ENCODE results near the gene LDLRAD3.

Gene LDLRAD3

GRCh38 chr11:35932681-35933319 lies 11.1 kb upstream of the LDLRAD3 start:
- H3K27ac ChIP-seq (ENCODE audit: low read length): no peak overlapping the region
- H3K27me3 ChIP-seq (ENCODE audit: insufficient read depth, low read length, poor library complexity): peaks cover 12% of the 10 kb centered on the region
- H3K79me2 ChIP-seq (ENCODE audit: insufficient read depth, low read length): no peaks in the 10 kb centered on the region
- no peak overlapping the region for H2AFZ ChIP-seq (ENCODE audit: low read depth, low read length)
- no peak for DNase-seq
- H3K4me1 ChIP-seq (ENCODE audit: insufficient read depth, low read length): no peaks in the 10 kb centered on the region
- H4K20me1 ChIP-seq (ENCODE audit: insufficient read depth, low read length): no peaks in the 10 kb centered on the region
- H3K9me3 ChIP-seq (ENCODE audit: insufficient read depth, low read length, severe bottlenecking): no peaks in the 10 kb centered on the region
- H3K9ac ChIP-seq (ENCODE audit: low read depth, low read length): no peak overlapping the region
- no peak for TF ChIP-seq CTCF (IDR thresholded peaks at IDR 0.05; ENCODE audit: borderline replicate concordance, extremely low read depth, low read length, poor library complexity, severe bottlenecking)
- TF ChIP-seq EZH2 (IDR thresholded peaks at IDR 0.05; ENCODE audit: borderline replicate concordance, low read depth, low read length, severe bottlenecking): no peak
- no peaks in the 10 kb centered on the region for H3K36me3 ChIP-seq (ENCODE audit: insufficient read depth, low read length)
- H3K4me2 ChIP-seq (ENCODE audit: insufficient read depth, low read length): no peak overlapping the region
- no peak overlapping the region for H3K4me3 ChIP-seq (ENCODE audit: low read depth in 1 of 2, low read length in 2 of 2)
- ATAC-seq (ENCODE audit: insufficient read depth, low read depth): no peak

DNA sequence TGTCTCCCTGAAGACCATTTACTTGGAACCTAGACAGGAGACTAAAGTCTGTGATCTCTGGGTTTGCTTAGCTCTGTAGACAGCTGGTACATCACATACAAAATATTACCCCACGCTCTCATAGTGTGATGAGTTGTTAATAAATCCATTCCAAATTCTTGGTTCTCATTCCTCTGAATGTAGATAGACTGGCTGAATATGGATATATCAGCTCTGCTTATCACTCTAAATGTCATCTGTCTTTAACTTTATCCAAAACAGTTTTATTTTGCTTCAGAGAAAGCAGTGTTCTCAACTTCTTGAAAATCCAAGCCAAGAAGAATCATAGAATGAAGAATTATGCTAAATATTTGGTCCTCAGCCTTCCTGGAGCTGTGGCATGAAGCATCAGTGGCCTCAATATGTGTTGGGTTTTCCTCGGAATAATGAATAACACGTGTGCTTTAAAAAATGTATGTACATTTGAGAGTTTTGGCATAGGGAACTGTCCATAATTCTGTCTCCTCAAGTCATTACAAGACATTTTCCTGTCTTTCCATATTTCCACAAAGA lies 10.5 kb upstream of the LDLRAD3 start:
- H3K4me2 ChIP-seq (ENCODE audit: insufficient read depth, low read length): no peak overlapping the region
- TF ChIP-seq EZH2 (IDR thresholded peaks at IDR 0.05; ENCODE audit: borderline replicate concordance, low read depth, low read length, severe bottlenecking) (no peak), CTCF (IDR thresholded peaks at IDR 0.05; ENCODE audit: borderline replicate concordance, extremely low read depth, low read length, poor library complexity, severe bottlenecking) (no peak)
- no peak overlapping the region for H3K4me3 ChIP-seq (ENCODE audit: low read depth in 1 of 2, low read length in 2 of 2)
- no peak overlapping the region for H2AFZ ChIP-seq (ENCODE audit: low read depth, low read length)
- no peaks in the 10 kb centered on the region for H4K20me1 ChIP-seq (ENCODE audit: insufficient read depth, low read length)
- no peaks in the 10 kb centered on the region for H3K9me3 ChIP-seq (ENCODE audit: insufficient read depth, low read length, severe bottlenecking)
- no peaks in the 10 kb centered on the region for H3K4me1 ChIP-seq (ENCODE audit: insufficient read depth, low read length)
- ATAC-seq (ENCODE audit: insufficient read depth, low read depth) (no peak), DNase-seq (no peak)
- no peaks in the 10 kb centered on the region for H3K79me2 ChIP-seq (ENCODE audit: insufficient read depth, low read length)
- H3K9ac ChIP-seq (ENCODE audit: low read depth, low read length): no peak overlapping the region
- H3K27ac ChIP-seq (ENCODE audit: low read length): no peak overlapping the region
- no peaks in the 10 kb centered on the region for H3K36me3 ChIP-seq (ENCODE audit: insufficient read depth, low read length)
- H3K27me3 ChIP-seq (ENCODE audit: insufficient read depth, low read length, poor library complexity): peaks cover 12% of the 10 kb centered on the region

- no peaks in the 10 kb centered on the region for H3K79me2 ChIP-seq (ENCODE audit: insufficient read depth, low read length)
Observed at GRCh38 chr11:35934271-35934670, 9.6 kb upstream of the LDLRAD3 start.

More at GRCh38 chr11:35934271-35934670, 9.6 kb upstream of the LDLRAD3 start:
- no peak overlapping the region for H3K9ac ChIP-seq (ENCODE audit: low read depth, low read length)
- H3K36me3 ChIP-seq (ENCODE audit: insufficient read depth, low read length): no peaks in the 10 kb centered on the region
- no peak for ATAC-seq (ENCODE audit: insufficient read depth, low read depth)
- H3K9me3 ChIP-seq (ENCODE audit: insufficient read depth, low read length, severe bottlenecking): no peaks in the 10 kb centered on the region
- TF ChIP-seq EZH2 (IDR thresholded peaks at IDR 0.05; ENCODE audit: borderline replicate concordance, low read depth, low read length, severe bottlenecking): no peak
- TF ChIP-seq CTCF (IDR thresholded peaks at IDR 0.05; ENCODE audit: borderline replicate concordance, extremely low read depth, low read length, poor library complexity, severe bottlenecking): no peak
- H3K4me2 ChIP-seq (ENCODE audit: insufficient read depth, low read length): no peak overlapping the region
- H3K27me3 ChIP-seq (ENCODE audit: insufficient read depth, low read length, poor library complexity): peaks cover 12% of the 10 kb centered on the region
- no peak overlapping the region for H3K27ac ChIP-seq (ENCODE audit: low read length)
- H4K20me1 ChIP-seq (ENCODE audit: insufficient read depth, low read length): no peaks in the 10 kb centered on the region
- no peak overlapping the region for H2AFZ ChIP-seq (ENCODE audit: low read depth, low read length)
- no peaks in the 10 kb centered on the region for H3K4me1 ChIP-seq (ENCODE audit: insufficient read depth, low read length)
- no peak overlapping the region for H3K4me3 ChIP-seq (ENCODE audit: low read depth in 1 of 2, low read length in 2 of 2)
- DNase-seq: no peak

Data from DND-41 (cell line).